Measurements from ENCODE around the gene ARSG. TPM values are rescaled to one million over a fixed set of nuclear protein-coding genes. Genes with fewer than 3 reads are reported as not detected.

The ARSG gene
- polyA plus RNA-seq, 1 donor from 2014 or later: 16.9 TPM

- no peak for TF ChIP-seq TAF1 (IDR thresholded peaks at IDR 0.05; ENCODE audit: low read depth)
- TF ChIP-seq SMC3 (conservative IDR thresholded peaks at IDR 0.05; ENCODE audit: poor library complexity): no peak
- TF ChIP-seq REST (IDR thresholded peaks at IDR 0.05; ENCODE audit: borderline replicate concordance): no peak
- TF ChIP-seq, protein P1, sequence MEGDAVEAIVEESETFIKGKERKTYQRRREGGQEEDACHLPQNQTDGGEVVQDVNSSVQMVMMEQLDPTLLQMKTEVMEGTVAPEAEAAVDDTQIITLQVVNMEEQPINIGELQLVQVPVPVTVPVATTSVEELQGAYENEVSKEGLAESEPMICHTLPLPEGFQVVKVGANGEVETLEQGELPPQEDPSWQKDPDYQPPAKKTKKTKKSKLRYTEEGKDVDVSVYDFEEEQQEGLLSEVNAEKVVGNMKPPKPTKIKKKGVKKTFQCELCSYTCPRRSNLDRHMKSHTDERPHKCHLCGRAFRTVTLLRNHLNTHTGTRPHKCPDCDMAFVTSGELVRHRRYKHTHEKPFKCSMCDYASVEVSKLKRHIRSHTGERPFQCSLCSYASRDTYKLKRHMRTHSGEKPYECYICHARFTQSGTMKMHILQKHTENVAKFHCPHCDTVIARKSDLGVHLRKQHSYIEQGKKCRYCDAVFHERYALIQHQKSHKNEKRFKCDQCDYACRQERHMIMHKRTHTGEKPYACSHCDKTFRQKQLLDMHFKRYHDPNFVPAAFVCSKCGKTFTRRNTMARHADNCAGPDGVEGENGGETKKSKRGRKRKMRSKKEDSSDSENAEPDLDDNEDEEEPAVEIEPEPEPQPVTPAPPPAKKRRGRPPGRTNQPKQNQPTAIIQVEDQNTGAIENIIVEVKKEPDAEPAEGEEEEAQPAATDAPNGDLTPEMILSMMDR (IDR thresholded peaks at IDR 0.05; ENCODE audit: poor library complexity, severe bottlenecking): no peak
- TF ChIP-seq MXI1 (conservative IDR thresholded peaks at IDR 0.05; ENCODE audit: poor library complexity, severe bottlenecking): no peak
- no peak for TF ChIP-seq RAD21 (conservative IDR thresholded peaks at IDR 0.05)
- no peak for TF ChIP-seq EP300 (conservative IDR thresholded peaks at IDR 0.05; ENCODE audit: poor library complexity, severe bottlenecking)
- no peak for TF ChIP-seq EZH2 (IDR thresholded peaks at IDR 0.05; ENCODE audit: borderline replicate concordance, insufficient read depth, low read length, poor library complexity, severe bottlenecking)
- no peak for TF ChIP-seq POLR2AphosphoS5 (IDR thresholded peaks at IDR 0.05)
- Histone ChIP-seq H3K27me3 (ENCODE audit: insufficient read depth, low read depth, low read length) (no peaks in the 10 kb centered on the region), H3K79me2 (replicated peaks; ENCODE audit: insufficient read depth, low read length) (no peaks in the 10 kb centered on the region), H2AFZ (ENCODE audit: low read depth, low read length) (no peak overlapping the region), H3K4me2 (ENCODE audit: low read length) (no peak overlapping the region), H3F3A (ENCODE audit: insufficient read depth, low read length, poor library complexity, severe bottlenecking) (no peaks in the 10 kb centered on the region), H3K9me2 (ENCODE audit: insufficient read depth, low read length) (no peaks in the 10 kb centered on the region), H4K20me1 (ENCODE audit: insufficient read depth) (no peaks in the 10 kb centered on the region), H3K36me3 (ENCODE audit: insufficient read depth, low read length) (no peaks in the 10 kb centered on the region), H3K9me3 (ENCODE audit: low read length) (no peaks in the 10 kb centered on the region), H3K4me3 (ENCODE audit: low read length) (no peak overlapping the region), H3K9ac (ENCODE audit: low read length) (no peak overlapping the region), H3K27ac (ENCODE audit: low read length) (no peak overlapping the region)
Measured at GRCh38 chr17:68398691-68399637, 107.7 kb downstream of the ARSG start.

DNA sequence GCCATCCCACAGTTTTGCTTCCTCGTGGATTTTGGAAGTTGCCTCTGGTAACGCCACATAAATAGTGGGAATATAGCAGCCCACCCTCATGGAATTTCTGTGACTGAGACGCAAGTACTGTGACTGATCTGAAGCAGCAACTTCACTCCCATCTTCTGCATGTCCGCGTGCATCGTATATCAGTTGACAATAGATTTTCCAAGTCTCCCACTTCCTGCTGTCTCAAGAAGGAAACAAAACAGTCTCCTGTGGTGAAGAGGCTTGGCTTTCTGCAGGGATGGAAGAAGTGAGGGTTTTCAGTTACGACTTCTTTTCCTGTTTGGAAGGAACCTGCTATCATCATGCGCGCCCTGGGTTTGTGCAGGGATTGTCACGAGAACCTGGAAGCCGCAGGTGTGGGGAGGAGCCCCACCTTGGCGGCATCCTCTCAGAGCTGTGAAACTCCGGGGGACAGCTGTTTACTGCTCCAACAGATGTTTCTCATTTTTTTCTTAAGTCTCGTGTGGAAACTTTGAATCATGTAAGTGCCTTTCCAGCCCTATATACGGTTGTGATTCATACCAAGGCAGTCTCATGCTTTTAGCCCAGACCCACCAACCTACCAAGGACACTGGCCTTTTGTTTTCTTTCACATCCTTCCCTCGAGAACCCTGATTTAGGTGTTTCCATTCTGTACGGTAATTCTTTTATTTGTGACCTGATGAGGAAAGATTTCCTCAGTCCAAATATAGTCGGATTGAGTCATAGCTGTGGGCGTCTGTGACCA lies 108.5 kb downstream of the ARSG start:
- no peaks in the 10 kb centered on the region for H3K9me2 ChIP-seq (ENCODE audit: insufficient read depth, low read length)
- H3K79me2 ChIP-seq (replicated peaks; ENCODE audit: insufficient read depth, low read length): no peaks in the 10 kb centered on the region
- no peaks in the 10 kb centered on the region for H3K27me3 ChIP-seq (ENCODE audit: insufficient read depth, low read depth, low read length)
- TF ChIP-seq TAF1 (IDR thresholded peaks at IDR 0.05; ENCODE audit: low read depth): no peak
- no peak for TF ChIP-seq RAD21 (conservative IDR thresholded peaks at IDR 0.05)
- TF ChIP-seq MXI1 (conservative IDR thresholded peaks at IDR 0.05; ENCODE audit: poor library complexity, severe bottlenecking): no peak
- no peak for TF ChIP-seq POLR2AphosphoS5 (IDR thresholded peaks at IDR 0.05)
- no peak for TF ChIP-seq EZH2 (IDR thresholded peaks at IDR 0.05; ENCODE audit: borderline replicate concordance, insufficient read depth, low read length, poor library complexity, severe bottlenecking)
- no peak for TF ChIP-seq EP300 (conservative IDR thresholded peaks at IDR 0.05; ENCODE audit: poor library complexity, severe bottlenecking)
- TF ChIP-seq, protein P1 (IDR thresholded peaks at IDR 0.05; ENCODE audit: poor library complexity, severe bottlenecking): no peak
- no peak for TF ChIP-seq REST (IDR thresholded peaks at IDR 0.05; ENCODE audit: borderline replicate concordance)
- TF ChIP-seq SMC3 (conservative IDR thresholded peaks at IDR 0.05; ENCODE audit: poor library complexity): no peak
- no peak overlapping the region for H3K4me2 ChIP-seq (ENCODE audit: low read length)
- no peaks in the 10 kb centered on the region for H3F3A ChIP-seq (ENCODE audit: insufficient read depth, low read length, poor library complexity, severe bottlenecking)
- no peak overlapping the region for H3K4me3 ChIP-seq (ENCODE audit: low read length)
- H4K20me1 ChIP-seq (ENCODE audit: insufficient read depth): no peaks in the 10 kb centered on the region
- no peak overlapping the region for H3K9ac ChIP-seq (ENCODE audit: low read length)
- H3K27ac ChIP-seq (ENCODE audit: low read length): no peak overlapping the region
- H3K36me3 ChIP-seq (ENCODE audit: insufficient read depth, low read length): no peaks in the 10 kb centered on the region
- H2AFZ ChIP-seq (ENCODE audit: low read depth, low read length): no peak overlapping the region
- H3K9me3 ChIP-seq (ENCODE audit: low read length): no peaks in the 10 kb centered on the region
